Fibroblast of skin of left biceps (primary cell): ENCODE results near the gene BCL2L2.
"Not testable (repeated sequence)": the region's sequence is repeated elsewhere in the genome, so short reads cannot be mapped to it uniquely, and the experiment has no call there.

Source experiments
- DNase-seq, 2 experiments: peaks; one replicate each; pipeline ENCODE4 v3.0.0-alpha.2; 2013; ENCODE audit warnings: low read depth in 2 of 2

The BCL2L2 gene

GRCh38 chr14:23324455-23324846, 17.8 kb downstream of the BCL2L2 start:
- no peak for DNase-seq

- no peak for DNase-seq
Observed at GRCh38 chr14:23324993-23325392, 18.4 kb downstream of the BCL2L2 start.

GRCh38 chr14:23325746-23326145, 19.1 kb downstream of the BCL2L2 start:
- not testable (repeated sequence) for DNase-seq

DNA sequence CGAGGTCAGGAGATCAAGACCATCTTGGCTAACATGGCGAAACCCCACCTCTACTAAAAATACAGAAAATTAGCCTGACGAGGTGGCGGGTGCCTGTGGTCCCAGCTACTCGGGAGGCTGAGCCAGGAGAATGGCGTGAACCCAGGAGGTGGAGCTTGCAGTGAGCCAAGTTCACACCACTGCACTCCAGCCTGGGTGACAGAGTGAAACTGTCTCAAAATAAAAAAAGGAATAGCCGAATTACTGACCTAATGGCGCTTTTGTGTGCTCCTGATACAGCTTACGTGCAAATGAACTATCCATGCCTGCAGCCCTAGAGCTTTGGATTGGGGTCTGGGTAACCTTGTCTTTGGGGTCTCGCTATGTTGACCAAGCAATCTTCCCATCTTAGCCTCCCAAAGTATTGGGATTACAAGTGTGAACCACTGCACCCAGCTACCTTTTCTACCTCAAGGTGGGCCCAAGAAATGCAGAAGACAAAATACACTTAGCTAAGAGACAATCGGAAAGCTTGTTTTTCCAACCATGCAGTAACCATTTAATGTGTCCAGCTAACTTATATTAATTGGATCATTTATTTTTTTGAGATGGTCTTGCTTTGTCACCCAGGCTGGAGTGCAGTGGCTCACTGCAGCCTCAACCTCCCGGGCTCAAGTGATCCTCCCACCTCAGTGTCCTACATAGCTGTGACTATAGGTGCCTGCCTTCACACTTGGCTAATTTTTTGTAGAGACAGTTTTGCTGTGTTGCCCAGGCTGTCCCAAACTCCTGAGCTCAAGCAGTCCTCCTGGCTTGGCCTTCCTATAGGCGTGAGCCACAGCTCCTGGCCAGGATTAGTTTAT, 20.1 kb downstream of the BCL2L2 start:
- no peak for DNase-seq

DNA sequence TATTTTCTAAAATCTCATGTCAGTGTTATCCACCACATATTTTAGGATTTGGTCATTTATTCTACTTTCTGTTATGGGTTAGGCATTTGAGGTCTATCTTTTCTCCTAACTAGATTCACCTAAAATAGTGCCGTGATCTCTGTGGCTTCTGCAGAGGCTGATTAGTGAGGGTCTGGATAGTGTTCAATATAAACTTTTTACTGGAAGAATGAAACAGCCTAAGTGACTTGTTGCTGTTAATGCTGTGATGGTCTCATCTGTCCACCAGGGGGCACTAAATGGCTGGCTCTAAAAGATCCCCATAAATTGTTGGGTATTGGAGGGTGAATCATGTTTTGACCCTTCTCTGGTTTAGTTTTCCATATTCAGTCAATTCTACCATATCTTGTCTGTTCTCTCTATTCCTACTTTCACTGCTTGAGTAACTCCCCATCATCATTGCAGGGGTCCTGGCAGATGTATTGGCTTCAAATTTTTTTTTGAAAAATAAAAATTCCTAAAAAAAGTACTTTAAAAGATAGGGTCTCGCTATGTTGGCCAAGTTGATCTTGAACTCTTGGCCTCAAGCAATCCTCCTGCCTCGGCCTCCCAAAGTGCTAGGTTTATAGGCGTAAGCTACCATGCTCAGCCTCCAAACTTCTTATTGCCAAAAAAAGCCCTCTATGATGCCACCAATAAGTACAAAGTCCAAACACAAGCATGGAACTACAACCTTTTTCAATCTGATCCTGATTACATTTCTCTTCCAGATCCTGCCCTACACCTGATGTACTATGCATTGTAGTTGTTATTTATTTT, 21.5 kb downstream of the BCL2L2 start:
- peak; percentile 36 to 46 for DNase-seq

DNA sequence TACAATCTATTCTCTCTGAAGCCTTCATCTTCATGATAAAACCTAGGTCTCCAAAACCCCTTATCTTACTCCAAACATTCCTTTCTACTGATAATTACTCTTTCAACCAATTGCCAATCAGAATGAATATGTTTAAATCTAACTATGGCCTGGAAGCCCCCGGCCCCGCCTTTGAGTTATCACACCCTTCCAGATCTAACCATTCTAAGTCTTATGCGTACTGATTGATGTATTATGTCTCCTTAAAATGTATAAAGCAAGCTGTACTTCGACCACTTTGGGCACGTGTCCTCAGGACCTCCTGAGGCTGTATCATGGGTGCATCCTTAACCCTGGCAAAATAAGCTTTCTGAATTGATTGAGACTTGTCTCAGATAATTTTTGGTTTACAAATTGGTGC, 29.0 kb downstream of the BCL2L2 start:
- DNase-seq = no peak

DNA sequence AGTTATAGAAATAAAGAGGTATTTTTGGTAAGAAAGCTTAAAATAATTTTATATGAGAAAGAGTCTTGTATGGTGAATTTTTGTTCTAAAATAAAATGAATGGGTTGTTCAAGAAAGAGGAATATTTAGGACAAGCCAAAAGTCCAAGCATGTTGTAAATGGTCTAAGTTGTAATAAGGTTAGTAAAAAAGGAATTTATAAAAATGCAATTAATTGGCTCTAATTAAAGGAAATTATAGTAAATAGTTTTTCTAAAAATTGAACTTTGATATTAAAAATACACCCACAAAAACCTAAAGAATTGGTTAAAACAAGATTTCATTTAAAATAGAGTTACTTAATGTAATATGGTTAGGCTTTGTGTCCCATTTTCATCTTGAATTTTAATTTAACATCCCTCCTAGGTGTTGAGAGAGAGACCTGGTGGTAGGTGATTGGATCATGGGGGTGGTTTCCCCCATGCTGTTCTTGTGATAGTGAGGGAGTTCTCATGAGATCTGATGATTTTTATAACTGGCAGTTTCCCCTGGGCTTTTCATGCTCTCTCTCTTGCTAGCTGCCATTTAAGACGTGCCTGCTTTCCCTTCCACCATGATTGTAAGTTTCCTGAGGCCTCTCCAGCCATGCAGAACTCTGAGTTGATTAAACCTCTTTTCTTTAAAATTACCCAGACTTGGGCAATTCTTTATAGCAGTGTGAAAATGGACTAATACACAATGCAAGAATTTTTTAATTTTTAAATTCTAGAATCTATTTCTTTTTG, 33.1 kb downstream of the BCL2L2 start:
- no peak for DNase-seq

DNA sequence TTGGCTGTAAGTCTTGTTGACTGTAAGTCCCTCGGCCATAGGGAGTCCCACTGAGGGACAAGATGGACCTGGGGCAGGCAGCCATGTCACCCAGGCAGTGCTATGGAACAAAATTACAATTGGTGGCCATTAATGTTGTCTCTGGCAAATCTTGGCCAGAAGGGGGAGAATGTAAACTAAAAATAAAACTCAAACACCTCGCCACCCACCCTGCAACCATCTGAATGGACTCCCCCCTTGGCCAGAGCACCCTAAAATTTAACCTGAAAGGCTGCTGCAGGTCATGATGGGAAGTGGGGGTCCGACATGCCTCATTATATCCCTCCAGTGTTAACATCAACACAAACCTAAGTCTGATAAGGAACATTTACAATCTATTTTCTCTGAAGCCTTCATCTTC, 37.8 kb downstream of the BCL2L2 start:
- DNase-seq = no peak

GRCh38 chr14:23345987-23346692, 39.5 kb downstream of the BCL2L2 start:
- no peak for DNase-seq

- no peak for DNase-seq
Observed at GRCh38 chr14:23346693-23347405, 40.2 kb downstream of the BCL2L2 start.

- no peak for DNase-seq
Observed at GRCh38 chr14:23347406-23348296, 41.0 kb downstream of the BCL2L2 start.

DNA sequence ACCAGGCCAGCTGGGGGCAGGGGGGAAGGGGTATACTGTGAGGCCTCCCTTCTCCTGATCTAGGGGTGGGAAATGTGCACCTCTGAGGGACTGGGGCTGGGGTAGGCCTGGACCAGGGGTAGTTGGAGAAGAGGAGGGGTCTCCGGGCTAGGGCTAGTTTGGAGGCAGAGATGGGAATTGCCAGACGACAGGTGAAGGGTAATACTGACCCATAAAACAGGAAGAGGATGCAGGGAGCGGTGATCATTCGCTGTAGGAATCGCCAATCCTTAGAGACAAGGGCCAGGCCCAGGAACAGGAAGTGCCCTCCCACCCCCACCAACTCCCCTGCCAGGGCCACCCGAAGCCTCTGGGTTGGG, 41.6 kb downstream of the BCL2L2 start:
- no peak for DNase-seq

GRCh38 chr14:23349156-23349845, 42.7 kb downstream of the BCL2L2 start:
- DNase-seq = no peak

DNA sequence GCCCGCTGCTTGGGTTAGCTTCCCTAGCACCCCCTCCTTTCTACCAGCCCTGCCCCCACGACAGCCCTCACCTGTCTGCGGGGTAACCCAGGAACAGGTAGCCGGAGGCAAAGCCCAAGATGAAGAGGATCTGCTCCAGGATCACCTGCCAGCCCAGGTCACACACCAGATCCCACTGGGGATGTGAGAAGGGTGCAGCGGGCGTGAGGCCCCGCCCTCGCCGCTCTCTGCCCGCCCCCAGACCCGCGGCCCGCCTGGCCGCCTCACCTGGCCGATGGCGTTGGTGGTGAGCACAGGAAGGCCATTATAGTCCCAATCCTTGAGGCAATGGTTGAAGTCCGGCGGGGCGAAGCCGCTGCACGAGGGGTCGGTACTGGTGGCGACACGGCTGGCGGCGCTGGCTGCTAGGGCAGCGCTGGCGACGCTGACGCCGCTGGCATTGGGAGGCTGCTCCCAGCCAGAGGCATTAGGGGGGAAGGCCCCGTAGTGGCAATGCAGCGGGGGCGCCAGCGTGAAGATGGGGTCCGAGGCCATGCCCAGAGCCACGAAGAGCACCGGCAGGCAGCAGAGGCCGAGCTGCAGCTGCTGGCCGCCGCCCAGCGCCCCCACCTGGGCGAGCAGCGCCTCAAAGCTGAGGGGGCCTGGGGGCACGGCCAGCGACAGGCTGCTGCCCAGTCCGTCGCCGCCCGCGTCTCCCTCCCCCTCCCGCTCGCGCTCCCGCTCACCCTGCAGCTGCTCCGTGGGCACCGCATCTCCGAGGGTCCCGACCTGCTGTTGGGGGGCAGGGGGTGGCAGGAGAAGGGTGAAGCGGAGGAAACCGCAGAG, 45.3 kb downstream of the BCL2L2 start:
- DNase-seq = no peak

GRCh38 chr14:23352506-23353432, 46.1 kb downstream of the BCL2L2 start, which contains the start of gene SLC22A17:
Gene SLC22A17 (minus strand): TSS chr14:23352887.
- peak; percentile 73 to 76 for DNase-seq

- DNase-seq = no peak
Observed at GRCh38 chr14:23353433-23353780, 46.8 kb downstream of the BCL2L2 start.

DNA sequence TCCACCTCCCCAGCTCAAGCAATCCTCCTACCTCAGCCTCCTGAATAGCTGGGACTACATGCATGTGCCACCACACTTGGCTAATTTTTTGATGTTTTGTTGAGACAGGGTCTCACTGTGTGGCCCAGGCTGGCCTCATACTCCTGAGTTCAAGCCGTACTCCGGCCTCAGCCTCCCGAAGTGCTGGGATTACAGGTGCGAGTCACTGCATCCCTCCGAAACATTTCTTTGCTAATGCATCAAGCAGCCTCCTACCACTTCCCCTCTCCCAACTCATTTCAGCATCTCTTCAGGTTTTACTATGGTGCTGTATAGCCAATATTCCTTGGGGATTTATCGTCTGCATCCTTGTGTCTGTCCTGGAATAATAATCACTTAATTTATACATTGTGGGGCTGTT, 48.4 kb downstream of the BCL2L2 start:
- DNase-seq = no peak
